GM18907 (cell line): ENCODE data around the gene NGDN.
"Not testable (repeated sequence)": the region's sequence is repeated elsewhere in the genome, so short reads cannot be mapped to it uniquely, and the experiment has no call there.

Experiments
- ATAC-seq: cut with Tn5 transposase; IDR thresholded peaks from one replicate; pipeline ENCODE4 v1.9.1; 2021; ENCODE audit warnings: mild to moderate bottlenecking, moderate library complexity; ENCODE audit not compliant: unreplicated experiment

Gene NGDN

DNA sequence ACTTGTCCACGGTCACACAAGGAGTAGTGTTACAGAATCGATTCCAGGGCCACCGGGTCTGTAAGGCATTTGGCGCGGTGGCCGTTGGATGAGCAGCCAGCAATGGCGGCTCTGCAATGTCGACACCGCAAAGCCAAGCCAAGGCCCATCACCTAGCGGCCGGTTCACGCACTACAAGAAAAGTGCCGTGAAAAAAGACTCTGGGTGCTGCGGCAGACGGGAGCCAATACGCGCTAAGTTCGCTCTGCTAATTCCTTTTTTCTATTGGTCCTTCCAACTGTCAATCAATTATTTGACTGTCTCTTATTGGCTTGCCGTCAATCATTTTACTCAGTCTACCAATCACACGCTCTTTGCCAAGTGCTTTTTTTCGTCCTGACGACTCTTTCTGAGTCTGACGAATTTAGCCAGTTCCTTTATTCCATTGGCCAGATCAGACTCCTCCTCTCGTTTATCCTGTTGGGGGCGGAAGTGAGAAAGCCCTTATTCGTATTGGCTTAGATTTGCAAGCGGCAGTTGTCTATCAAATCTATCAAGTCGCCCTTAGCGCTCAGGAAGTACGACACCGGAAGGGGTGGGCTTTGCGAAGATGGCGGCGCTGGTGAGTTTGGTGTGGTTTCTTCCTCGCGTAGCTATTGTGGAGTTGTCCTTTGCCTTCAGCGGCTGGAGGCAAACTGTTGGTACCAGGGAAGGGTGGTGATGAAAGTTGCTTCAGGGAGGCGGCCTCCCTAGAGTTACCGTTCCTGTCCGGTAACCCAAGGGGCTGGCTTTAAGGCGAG lies at the start of gene NGDN:
Gene NGDN, plus strand, starts transcription at position 577 of the 779 bp plus-strand sequence. Its CDS starts 13 bp downstream, at position 590.
- peak; percentile 96 for ATAC-seq

GRCh38 chr14:23421594-23421993 lies 47.9 kb upstream of the NGDN start:
- ATAC-seq = peak; percentile 63

- no peak for ATAC-seq
These were observed 45.8 kb upstream of the NGDN start for GRCh38 chr14:23423657-23424056.

DNA sequence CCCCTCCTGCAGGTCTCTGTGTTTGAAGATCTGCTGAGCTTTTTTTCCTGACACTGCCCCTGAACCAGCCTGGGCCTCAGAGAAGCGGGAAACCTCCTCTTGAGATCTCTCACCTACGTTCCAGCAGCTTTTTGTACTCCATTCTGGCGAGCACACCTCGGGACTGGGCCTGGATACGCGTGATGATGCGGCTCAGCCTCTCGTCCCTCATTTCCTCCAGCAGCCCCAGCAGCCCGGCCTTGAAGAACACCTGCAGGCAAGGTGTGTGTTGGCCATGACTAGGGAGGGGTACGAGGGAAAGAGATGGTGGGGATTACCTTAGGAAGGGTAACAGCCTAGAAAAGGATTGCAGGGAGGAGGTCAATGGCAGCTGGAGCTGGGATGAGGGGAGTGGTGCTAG lies 44.3 kb upstream of the NGDN start:
- no peak for ATAC-seq

DNA sequence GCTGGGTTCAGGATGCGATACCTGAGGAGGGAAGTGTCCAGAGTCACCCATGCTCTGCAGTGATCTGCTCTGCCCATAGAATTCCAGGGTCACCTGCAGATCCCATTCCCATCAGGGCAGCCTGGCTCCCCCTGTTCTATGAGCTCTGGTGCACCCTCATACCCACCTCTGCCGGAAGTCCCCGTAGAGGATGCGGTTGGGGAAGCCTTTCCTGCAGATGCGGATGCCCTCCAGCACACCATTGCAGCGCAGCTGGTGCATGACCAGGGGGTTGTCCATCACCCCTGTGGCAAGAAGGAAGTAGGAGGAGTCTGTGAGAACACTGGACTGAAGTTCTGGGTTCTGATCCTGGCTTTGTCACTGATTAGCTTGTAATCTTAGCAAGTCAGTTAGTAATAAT lies 43.7 kb upstream of the NGDN start:
- ATAC-seq = not testable (repeated sequence)

- no peak for ATAC-seq
These were observed 40.6 kb upstream of the NGDN start for GRCh38 chr14:23428686-23429495.

- no peak for ATAC-seq
These were observed 39.3 kb upstream of the NGDN start for GRCh38 chr14:23430016-23430722.

GRCh38 chr14:23430723-23431085 lies 38.8 kb upstream of the NGDN start:
- ATAC-seq = no peak

- ATAC-seq = no peak
These were observed 38.0 kb upstream of the NGDN start for GRCh38 chr14:23431486-23431885.

- ATAC-seq = no peak
These were observed 37.2 kb upstream of the NGDN start for GRCh38 chr14:23432102-23432925.

- ATAC-seq = no peak
These were observed 36.6 kb upstream of the NGDN start for GRCh38 chr14:23432946-23433345.

DNA sequence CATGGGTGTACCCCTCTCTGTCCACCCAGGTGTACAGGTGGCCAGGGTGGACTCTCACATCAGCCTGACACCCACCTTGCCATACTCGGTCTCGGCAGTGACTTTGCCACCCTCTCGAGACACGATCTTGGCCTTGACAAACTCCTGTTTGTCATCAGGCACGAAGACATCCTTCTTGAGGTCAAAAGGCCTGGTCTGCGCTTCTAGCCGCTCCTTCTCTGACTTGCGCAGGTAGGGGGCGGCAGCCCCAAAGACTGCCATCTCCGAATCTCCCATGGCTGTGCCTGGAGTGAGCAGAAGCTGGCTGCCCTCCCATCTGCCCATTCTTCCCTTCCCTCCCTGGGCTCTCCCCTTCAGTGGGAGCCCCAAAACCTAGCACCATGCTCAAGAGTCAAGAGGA lies 36.0 kb upstream of the NGDN start:
- no peak for ATAC-seq

- ATAC-seq = no peak
These were observed 34.8 kb upstream of the NGDN start for GRCh38 chr14:23434488-23435222.

DNA sequence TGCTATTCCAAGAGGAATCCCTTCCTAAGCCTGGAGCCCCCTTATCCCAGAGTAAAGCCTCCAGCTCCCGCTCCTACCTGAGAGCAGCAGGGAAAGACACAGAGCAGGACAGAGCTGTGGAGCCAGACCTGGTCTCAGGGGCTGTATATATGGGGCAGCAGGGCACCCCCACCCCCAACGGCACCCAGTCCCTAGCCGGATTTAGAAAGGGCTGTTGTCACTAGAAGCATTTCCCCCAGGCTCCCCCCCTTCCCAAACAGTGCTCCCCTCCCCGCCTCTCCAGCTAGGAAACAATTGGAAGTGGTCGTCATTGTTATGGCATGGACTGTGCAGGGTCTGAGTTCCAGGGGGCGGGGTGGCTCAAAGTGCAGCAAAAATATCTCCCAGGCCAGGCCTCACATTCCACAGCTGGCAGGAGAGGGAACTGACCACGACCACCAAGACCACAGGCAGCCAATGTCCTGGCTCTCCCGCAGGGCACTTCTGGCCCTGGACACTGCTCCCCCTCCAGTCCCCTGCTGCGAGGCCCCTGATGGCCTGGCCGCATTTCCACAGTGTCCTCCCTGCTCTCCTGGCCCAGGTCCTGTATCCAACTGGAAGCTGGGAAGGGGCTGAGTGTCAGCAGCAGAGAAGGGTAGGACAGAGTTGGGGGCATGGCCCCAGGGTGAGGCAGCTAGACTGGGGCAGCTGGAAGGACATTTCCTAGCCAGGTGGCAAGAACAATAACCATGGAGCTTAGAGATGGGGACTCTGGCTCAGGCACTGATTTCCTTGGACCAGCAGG lies 33.8 kb upstream of the NGDN start, which contains the start of gene MYH7:
Gene MYH7, minus strand, starts transcription at position 118 of the 784 bp plus-strand sequence. CDS start 1,928 bp downstream, outside the sequence.
- ATAC-seq = no peak

GRCh38 chr14:23436327-23437132 lies 33.0 kb upstream of the NGDN start:
- no peak for ATAC-seq

DNA sequence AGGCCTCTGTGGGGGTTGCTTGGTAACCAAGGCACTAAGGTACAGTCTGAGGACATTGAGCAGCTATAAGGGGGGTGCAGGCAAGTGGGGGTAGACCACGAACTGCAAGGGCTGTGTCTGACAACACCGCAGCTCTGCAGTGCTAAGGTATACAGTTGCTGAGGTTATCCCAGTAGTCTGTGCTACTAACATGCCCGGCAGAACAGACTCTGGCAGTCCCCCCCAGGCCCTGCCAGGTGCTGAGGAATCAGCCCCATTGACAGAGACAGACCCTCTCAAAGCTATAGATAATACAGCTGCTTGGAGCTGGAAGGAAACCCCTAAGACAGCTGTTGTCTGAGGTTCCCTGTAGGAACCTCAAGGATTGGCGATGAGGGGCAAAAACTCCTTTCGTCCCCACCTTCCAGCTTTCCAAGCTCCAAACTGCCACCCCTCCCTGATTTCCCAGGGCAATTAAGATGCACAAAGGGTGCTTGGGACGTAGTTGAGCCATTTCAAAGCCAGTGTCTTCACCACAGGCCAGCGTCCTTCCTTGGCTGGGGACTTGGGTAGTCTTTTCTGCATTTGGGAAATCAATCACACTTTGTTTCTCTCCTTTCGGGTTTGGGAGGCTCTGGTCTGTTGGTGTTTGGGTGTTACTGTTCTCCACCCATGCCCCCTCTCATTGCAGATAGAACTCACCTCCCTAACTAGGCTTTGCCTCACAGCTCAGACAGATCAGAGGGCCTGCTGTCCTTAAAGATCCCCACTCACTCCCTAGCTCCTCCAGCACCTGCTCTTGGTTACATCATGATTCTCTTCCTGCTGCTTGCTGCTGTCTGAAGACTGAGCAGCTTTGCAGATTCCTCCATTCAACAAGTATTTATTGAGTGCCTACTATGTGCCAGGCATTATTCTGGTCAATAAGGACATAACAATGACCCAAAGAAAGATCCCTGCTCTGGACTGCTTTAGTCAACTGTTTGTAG lies 32.1 kb upstream of the NGDN start:
- ATAC-seq = no peak
